Cardiac muscle cell (in vitro differentiated cells and primary cell): ENCODE data around the gene SETX. TPM values are rescaled to one million over a fixed set of nuclear protein-coding genes. Genes with fewer than 3 reads are reported as not detected.

Source experiments
- DNase-seq, 2 donors: peaks; one replicate each; pipeline versions ENCODE4 v3.0.0 to v3.0.0-alpha.2; 2010 to 2017; ENCODE audit warnings: low read depth in 1 of 2, low spot score in 1 of 2
- H3K27ac ChIP-seq: fragments of 200-600 bp; sonication (generic); 2 replicates; pipeline ENCODE4 v1.5.1; 2016
- H3K27me3 ChIP-seq: fragments of 200-600 bp; sonication (generic); 2 replicates; pipeline ENCODE4 v1.6.0; 2016; ENCODE audit warnings: control low read depth
- H3K36me3 ChIP-seq: fragments of 200-600 bp; sonication (generic); 2 replicates; pipeline ENCODE4 v1.5.1; 2016; ENCODE audit warnings: control low read depth
- H3K4me1 ChIP-seq: fragments of 200-600 bp; sonication (generic); 2 replicates; pipeline ENCODE4 v1.8.1; 2017; ENCODE audit warnings: low read depth, mild to moderate bottlenecking, mixed run types
- H3K4me3 ChIP-seq: fragments of 200-600 bp; sonication (generic); 2 replicates; pipeline ENCODE4 v1.5.1; 2016; ENCODE audit warnings: mild to moderate bottlenecking
- H3K9me3 ChIP-seq: fragments of 200-600 bp; sonication (generic); 2 replicates; pipeline ENCODE4 v1.5.1; 2017; ENCODE audit warnings: low read depth, mild to moderate bottlenecking, control low read depth
- CTCF ChIP-seq: IDR thresholded peaks from 2 replicates; pipeline ENCODE4 v1.5.1; 2012; ENCODE audit warnings: low read depth, mild to moderate bottlenecking, low read length
- polyA plus RNA-seq: library from polyadenylated mRNA; unstranded; fragments of >200 nt; fragmentation: Nextera tagmentation; extraction: Ambion mirVana; gene quantifications from 2 replicates; pipeline ENCODE4 v1.2.1, GENCODE V29; 2016
- total RNA-seq: library from RNA; depleted of rRNA; stranded (reverse); fragments of >200 nt; gene quantifications from 2 replicates; pipeline ENCODE4 v1.2.3, GENCODE V29; 2016

SETX gene
- total and polyA plus RNA-seq, 2 experiments from 2014 or later, result 16.2 to 34.0 TPM

- peak in 1 of 2 donors; percentile 72 for DNase-seq
- H3K36me3 ChIP-seq, result peaks cover 14% of the 10 kb centered on the region
- H3K27ac ChIP-seq, result no peak overlapping the region
- no peak overlapping the region for H3K4me3 ChIP-seq
- no peaks in the 10 kb centered on the region for H3K4me1 ChIP-seq
- H3K9me3 ChIP-seq, result no peaks in the 10 kb centered on the region
- TF ChIP-seq CTCF, result no peak
- H3K27me3 ChIP-seq, result no peaks in the 10 kb centered on the region
Measured at GRCh38 chr9:132372177-132373095, 17.6 kb upstream of the SETX start.

- no peak overlapping the region for H3K4me3 ChIP-seq
- H3K36me3 ChIP-seq, result peaks cover 7% of the 10 kb centered on the region
- no peak for DNase-seq
- no peak overlapping the region for H3K27ac ChIP-seq
- no peaks in the 10 kb centered on the region for H3K4me1 ChIP-seq
- TF ChIP-seq CTCF, result no peak
- no peaks in the 10 kb centered on the region for H3K9me3 ChIP-seq
- H3K27me3 ChIP-seq, result no peaks in the 10 kb centered on the region
Measured at GRCh38 chr9:132370592-132370991, 15.8 kb upstream of the SETX start.

GRCh38 chr9:132369421-132369820, 14.6 kb upstream of the SETX start:
- Histone ChIP-seq H3K4me1 (no peaks in the 10 kb centered on the region), H3K4me3 (no peak overlapping the region), H3K27ac (no peak overlapping the region), H3K27me3 (no peaks in the 10 kb centered on the region), H3K9me3 (no peaks in the 10 kb centered on the region), H3K36me3 (no peaks in the 10 kb centered on the region)
- DNase-seq, result no peak
- no peak for TF ChIP-seq CTCF

GRCh38 chr9:132367613-132368313, 13.0 kb upstream of the SETX start:
- no peak overlapping the region for H3K4me3 ChIP-seq
- no peak overlapping the region for H3K27ac ChIP-seq
- H3K4me1 ChIP-seq, result no peaks in the 10 kb centered on the region
- no peaks in the 10 kb centered on the region for H3K9me3 ChIP-seq
- no peak for TF ChIP-seq CTCF
- DNase-seq, result no peak
- no peaks in the 10 kb centered on the region for H3K27me3 ChIP-seq
- no peaks in the 10 kb centered on the region for H3K36me3 ChIP-seq

- no peaks in the 10 kb centered on the region for H3K36me3 ChIP-seq
- no peaks in the 10 kb centered on the region for H3K9me3 ChIP-seq
- H3K4me3 ChIP-seq, result no peak overlapping the region
- no peaks in the 10 kb centered on the region for H3K4me1 ChIP-seq
- no peak for TF ChIP-seq CTCF
- no peaks in the 10 kb centered on the region for H3K27me3 ChIP-seq
- DNase-seq, result no peak
- H3K27ac ChIP-seq, result no peak overlapping the region
Measured at GRCh38 chr9:132366481-132366880, 11.7 kb upstream of the SETX start.
